HG03565 (cell line): ENCODE data around the gene SELENOS.
"Not testable (repeated sequence)": the region's sequence is repeated elsewhere in the genome, so short reads cannot be mapped to it uniquely, and the experiment has no call there.

Experiments
- ATAC-seq: cut with Tn5 transposase; IDR thresholded peaks from one replicate; pipeline ENCODE4 v1.9.1; 2021; ENCODE audit warnings: mild to moderate bottlenecking, moderate library complexity; ENCODE audit not compliant: unreplicated experiment

The SELENOS gene

DNA sequence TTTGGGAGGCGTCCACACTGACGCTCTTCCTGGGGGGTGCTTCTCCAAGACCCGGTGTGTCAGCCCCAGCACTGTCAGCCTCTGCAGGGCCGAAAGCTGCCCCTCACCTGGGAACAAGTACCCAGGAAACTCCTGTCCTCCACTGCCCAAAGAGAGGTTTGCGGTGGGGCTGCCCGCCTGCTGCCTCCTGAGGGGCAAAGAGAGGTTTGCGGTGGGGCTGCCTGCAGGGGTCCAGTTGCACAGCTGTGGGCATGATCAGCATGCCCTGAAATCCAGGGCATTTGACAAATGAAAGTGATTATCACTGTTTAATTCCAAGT lies 32.8 kb upstream of the SELENOS start:
- ATAC-seq: no peak

DNA sequence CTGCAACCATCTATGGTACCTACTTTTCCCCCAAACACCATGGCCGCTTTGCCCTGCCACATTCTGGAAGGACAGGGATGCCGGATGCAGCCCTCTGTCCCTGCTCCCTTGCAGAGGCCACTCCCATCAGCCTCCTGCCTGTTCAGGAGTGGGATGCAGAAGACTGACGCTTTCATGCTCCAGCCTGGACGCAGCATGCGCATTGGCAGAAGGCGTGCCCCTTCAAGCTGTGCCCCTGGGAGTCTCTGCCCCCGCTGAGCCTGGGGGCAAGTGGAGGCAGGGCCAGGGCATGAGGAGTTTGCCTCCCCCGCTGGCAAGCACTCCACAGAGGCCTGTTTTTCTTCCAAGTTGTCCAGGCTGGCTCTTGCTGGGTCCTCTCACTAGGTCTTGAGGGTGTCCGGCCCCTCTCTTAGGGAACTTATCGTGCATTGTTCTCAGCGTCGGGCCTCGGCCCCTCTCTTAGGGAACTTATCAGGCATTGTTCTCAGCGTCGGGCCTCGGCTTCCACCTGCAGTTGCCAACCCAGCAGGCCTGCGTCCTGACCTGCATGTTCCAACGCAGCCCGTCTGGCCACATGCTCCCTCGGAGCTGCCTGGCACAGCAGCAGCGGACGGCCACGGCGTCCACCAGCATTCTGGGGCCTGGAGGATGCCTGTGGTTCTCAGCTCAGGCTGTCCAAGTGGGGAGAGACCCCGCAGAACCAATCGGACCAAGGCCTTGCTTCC lies 32.3 kb upstream of the SELENOS start:
- no peak for ATAC-seq

DNA sequence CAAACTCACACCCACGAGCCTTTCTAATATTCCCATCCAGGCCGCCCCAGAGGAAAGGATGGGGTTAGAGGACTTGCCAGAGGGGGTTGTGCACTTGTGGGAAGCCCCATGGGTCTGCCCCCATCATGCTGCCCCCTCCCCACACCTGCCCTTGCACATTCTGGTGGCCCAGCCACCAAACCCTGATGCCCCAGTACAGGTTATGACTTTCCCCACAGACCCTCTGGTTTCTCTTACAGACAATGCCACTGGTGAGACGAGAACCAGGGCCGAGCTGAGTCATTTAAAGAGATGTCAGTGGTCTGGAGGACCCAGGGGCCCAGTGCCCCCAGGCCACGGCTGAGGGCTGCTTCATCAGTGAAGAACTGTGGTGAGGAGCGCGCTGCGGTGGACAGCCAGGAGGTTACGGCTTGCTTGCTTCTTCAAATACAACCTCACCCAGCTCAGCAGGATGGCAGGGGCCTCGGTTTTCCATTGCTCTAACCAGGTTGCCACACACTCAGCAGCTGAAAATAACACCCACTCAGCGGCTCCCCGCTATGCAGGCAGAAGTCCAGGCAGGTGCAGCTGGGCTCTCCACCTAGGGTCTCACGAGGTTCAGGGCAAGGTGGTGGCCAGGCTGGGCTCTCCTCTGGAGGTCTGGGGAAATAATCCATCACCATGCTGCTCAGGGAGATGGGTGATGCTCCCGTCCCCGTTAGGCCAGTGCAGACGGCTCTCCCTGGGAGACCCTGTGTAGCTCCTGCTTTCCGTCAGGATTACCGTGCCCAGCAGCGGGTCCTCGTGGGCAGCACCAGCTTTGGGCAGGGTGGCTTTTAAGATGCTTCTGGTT lies 31.5 kb upstream of the SELENOS start:
- ATAC-seq: no peak

DNA sequence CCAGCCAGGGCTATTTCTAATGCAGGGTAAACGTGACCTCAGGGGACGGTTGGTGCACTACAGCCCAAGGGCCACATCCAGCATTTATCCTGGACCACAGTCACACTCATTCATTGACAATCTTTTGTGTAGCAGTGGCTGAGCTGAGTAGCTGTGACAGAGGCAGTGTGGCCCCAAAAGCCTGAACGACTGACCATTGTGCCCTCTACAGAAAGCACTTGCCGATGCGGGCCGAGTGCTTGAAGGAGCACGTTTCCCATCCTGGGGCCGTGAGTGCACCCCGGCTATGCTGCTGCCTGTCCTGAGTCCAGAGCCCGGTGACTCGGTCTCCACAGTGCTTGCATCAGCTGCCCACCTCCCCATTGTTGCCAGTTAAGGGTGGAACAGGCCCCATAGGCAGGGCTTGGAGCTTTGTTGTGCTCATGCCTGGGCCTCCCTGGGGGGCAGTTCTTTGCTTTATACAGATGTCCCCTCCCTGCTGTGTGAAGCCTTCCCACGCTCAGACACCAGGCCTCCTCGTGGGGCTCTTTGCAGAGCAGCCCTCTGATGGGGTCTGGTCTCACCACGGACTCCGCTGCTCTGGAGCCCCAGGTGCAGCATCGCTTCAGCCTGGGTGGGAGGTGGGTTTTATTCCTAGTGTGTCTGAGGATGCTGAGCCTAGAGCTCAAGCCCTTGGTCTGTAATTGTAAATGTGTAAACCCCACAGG lies 30.8 kb upstream of the SELENOS start:
- ATAC-seq: no peak

DNA sequence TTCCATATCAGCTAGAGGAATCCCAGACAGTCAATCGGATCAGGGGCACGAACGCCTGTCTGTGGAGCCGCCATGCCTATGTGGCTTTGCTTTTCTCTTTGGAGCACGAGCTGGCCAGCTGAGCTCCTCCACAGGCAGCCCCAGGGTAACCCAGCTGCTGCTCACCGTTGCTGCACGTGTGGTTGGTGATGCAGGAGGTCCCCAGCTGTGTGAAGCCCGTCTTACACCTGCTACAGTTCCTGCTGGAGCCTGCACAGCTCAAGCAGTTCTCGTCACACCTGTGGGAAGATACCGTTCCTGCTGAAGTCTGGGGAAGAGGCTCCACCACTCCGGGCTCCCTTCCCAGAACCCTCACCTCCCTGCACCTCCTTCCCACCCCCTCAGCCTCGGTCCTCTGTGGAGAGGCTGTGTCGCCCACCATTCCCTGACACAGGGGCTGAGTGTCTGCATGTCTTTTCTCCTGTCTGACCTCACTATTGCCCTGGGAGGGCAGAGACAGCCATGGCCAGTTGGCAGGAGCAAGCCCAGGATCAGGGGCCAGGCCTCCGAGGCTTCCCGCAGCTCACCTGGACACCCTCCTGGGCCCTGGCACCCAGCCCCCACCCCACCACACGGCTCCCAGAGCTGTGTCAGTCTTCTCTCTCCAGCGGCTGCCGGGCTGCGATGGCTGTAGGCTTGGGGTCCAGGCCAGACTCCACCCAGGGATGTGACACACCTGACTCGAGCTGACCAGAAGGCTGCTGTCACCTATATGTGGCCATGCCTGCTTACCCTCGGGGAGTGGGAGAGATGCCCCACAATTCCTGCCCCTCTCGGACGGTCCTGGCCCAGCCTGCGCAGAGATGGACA lies 30.0 kb upstream of the SELENOS start:
- no peak for ATAC-seq

DNA sequence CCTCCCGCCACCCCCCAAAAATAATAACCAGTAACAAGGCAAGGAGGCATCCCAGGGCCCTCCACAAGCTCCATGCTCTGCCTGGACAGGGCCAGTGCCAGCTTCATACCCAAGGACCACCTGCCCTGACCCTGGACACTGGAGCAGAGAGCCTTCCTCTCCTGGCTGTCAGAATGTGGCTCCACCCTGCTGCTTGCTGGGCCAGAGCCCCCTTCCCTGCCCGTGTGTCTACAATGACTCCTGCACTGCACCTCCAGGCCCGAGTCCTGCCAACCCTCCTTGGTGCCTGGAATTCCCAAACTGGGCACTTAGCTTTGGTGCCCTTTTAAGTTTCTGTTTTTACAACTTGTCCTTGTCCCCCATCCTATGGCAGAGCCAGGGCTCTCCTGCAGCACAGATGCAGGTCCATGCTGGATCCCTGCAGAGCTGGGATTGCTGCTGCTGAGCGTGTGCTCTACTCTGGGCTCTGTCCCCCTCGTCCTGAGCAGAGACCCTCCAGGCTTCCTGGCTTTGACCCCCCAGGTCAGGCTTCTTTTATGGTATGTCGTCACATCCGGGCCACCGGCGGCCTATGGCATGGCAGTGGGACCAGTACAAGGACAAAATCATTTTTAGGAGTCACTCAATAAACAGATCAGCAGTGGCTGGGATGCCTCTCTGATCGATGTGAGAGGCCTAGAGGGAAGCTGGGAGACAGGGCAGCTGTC lies 29.2 kb upstream of the SELENOS start:
- no peak for ATAC-seq

DNA sequence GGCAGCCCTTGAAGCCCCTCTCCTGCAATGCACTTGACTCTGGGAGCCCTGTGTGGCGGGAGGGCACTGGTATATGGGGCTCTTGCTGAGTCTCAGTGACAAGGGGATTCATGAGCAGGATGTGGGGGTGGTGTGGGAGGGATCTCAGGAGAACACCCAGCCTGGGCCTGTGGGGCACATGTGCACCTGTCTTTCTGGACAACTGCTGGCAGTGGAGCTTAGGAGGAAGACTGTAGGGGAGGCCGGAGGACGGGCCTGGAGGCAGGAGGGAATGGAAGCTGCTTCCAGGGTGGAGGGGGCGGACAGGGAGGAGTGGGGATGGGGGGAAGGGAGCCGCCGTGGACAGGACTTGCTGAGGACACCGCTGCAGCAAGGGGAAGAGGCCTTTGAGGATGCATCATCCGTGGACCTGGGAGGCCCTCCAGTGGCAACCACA lies 28.6 kb upstream of the SELENOS start:
- ATAC-seq: no peak

DNA sequence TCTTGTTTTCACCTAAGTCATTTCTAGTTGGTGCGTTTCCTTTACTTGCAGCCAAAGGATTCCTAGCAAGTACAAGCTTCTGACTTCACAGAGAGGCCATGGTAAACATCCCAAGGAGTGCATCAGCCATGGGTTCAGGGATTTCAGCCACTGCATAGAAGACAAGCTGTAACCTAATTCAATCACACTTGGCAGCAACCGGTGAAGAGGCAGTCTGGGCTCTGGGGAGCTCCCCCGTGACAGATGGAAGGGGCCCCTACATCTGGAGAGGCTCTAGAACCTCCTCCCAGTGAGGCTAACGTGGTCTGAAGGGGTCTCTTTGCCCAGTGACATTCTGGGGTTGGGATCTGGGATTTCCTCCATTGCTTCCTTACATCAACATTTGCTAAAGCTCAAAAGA lies 26.1 kb upstream of the SELENOS start:
- no peak for ATAC-seq

DNA sequence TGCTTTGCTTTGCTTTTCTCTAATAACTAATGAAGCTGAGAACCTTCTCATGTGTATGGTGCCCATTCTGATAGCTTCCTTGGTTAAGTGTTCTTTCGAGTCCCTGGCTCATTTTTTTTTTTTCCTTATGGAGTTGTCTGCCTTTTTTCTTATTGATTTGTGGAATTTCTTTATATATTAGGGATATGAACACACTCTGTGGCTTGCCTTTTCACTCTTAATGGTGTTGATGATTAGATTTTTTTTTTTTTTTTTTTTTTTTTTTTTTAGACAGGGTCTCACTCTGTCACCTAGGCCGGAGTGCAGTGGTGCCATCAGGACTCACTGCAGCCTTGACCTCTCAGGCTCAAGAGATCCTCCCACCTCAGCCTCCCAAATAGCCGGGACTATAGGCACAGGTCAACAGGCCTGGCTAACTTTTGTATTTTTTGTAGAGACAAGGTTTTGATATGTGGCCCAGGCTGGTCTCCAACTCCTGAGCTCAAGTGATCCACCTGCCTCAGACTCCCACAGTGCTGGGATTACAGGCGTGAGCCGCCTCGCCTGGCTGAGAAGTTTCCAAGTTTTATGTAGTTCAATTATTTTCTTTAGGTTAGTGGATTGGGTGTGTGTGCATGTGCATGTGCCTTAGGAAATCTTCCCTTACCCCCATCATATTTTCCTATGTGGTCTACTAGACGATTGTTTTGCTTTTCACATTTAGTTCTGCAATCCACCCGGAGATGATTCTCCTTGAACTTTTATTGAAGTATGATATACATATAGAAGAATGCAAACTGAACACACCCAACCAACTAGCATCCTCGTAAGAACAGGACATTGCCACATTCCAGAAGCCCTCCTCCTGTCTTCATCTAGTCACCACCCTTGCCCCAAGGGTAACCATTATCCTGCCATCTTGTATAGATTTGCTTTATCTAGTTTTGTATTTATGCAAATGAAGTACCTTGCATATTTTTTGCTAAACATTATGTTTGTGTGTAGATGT lies 19.4 kb upstream of the SELENOS start:
- ATAC-seq: no peak

DNA sequence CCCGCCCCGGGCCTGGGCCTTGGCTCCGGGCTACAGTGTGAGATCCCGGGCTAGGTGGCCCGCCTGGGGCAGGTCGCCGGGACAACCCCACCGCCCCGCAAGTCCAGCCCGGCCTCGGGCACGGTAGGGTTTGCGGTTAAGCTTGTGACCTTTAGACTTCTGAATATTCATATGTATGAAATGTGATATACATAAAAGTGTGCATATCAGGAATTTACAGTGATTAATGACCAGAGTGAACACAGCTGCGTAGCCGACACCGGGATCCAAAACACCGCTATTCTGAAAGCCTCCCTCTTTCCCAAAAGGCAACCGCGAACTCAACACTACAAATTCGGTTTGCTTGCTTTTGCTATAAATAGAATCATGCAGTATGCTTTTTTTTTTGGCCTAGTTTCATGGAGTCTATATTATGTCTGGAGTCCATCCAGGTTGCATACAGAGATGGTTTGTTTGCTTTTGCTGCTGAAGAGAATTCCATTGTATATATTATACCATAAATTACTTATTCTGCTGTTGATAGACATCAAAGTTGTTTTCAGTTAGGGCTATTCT lies 18.4 kb upstream of the SELENOS start:
- no peak for ATAC-seq

DNA sequence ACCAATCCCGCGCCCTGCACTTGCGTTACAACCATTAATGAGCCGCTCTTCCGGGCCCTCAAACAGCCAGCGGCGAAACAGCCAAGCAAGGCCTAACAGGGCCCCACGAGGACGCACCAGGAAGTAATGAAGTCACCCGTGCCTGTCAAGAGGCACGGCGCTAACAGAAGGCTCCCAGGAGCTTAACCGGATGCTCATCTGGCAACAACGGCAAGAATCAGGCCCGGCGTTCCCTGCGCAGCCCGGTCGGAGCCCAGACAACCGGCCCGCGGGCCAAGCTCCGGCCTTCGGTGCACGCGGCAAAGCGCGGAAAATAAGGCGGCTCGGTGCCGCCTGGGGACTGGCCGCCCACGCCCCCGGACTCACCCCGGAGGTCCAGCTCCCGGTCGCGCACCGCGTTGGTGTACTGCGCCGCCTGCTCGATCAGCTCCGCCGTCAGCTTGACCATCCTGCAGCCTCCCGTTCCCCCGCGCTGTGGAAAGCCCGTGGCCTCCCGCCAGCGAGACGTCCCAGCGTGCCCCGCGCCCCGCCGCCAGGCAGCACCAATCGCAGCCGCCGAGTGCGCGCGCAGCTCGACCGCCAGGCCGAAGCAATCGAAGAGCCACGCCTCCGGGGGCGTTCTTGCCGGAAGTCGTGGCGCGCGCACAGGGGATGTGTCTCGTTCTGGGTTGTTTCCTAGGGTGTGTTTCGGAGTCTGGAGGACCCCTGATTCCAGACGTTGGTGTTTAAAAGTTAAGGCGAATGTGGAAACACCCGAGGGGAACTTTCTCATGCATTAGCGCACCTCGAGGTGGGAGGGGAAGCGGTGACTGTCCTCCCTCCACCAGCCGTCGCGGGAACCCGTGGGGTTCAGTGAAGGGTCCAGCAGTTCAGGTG lies 17.7 kb upstream of the SELENOS start, which contains the start of gene SNRPA1:
SNRPA1 (minus strand) TSS at position 518 of the 876 bp plus-strand sequence; CDS start at position 448, 70 bp downstream.
- ATAC-seq: peak; percentile 76

DNA sequence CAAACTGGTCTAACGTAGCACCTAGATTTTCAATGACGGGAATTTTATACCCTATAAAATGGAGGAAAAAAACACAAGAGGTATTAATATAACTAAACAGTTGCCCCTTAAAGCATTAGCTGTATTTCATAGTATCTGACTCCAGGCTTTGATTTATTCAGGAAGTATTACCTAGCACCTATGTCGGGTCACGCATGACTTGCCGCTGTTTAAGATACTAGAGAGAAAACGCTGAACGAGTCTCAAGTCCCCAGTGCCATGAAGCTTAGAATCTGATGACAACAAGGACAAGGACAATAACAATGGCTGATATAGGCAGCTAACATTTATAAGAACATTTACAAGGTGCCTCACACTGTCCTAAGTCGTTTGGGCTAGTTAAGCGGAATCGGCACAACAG lies 15.8 kb upstream of the SELENOS start:
- no peak for ATAC-seq

DNA sequence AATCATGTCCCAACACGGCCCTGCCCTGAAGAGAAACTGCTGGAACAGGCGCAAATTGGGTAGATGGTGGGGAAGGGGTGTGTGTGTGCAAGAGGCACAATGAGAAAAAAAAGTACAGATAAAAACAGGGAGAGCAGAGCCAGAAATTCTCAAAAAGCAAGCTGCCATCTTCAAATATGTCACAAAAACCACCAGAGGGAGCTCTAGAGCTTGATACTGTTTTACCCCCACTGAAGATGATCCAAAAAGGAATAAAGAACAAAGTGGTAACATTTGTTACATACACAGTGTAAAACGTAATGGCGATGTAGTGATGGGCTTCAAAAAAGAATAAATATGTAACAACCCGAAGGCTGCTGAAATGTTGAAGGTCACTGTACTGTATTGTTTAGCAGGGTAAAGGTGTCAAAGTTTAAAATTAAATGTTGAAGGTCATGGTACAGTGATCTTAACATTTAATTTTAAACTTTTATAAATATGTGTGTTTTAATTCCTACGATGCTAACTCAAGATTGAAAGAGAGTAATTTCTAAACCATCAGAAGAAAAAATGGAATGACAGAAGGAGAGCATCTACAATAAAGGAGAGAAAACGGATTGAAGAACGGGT lies 11.7 kb upstream of the SELENOS start:
- no peak for ATAC-seq

DNA sequence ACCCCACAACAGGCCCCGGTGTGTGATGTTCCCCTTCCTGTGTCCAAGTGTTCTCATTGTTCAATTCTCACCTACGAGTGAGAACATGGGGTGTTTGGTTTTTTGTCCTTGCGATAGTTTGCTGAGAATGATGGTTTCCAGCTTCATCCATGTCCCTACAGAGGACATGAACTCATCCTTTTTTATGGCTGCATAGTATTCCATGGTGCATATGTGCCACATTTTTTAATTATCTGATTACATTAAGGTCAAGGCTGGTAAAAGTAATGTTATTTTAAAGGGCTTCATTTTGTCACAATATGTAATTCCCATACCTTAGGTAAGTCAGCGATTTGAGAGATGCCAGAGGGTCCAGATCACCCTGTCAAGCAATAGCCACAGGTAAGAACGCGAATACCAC lies 10.1 kb upstream of the SELENOS start:
- not testable (repeated sequence) for ATAC-seq

DNA sequence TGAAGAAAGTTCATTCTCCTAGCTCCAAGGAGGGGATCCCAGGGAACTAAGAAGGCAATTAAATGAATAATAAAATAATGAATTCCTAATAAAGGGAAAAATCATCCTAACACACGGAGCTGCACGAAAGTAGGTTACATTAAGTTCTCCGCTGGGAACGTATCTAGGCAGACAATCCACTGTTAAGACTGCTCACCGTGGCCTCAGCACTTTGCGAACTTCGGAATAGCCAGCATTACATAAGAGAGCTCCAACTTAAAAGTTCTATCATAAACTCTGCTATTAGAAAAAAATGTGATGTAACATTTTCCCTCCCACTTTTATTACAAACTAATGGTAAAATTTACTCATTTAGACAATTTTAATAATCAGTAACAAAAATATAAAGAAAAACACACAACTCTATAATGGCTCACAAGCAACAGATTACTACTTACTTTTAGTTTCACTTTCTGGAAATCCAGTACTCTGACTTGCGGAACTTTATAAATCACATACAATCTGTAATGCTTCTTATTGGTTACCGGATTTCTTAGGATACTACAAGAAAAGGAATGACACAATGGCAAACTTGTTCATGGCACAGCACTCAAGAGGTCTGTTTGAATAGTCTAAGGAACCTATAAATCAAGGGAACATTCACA lies 9.3 kb upstream of the SELENOS start:
- no peak for ATAC-seq

DNA sequence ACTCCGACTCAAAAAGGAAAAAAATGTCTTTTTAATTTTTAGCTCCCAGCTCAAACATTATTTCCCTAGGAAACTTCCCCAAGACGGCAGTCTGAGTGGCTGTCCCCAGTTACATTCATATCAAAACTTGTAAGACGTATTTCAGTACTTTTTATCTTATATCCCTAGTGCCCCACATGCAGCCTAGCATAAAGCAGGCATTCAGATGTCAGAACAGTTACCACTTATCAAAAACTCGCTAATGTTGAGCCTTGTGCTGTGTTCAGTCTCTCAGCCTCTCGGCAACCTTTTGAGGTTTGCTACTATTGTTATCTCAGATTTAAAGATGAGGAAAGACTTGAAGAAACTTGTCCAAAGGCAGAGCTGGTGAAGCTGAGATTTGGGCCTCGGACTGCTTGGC lies 6.6 kb upstream of the SELENOS start:
- no peak for ATAC-seq

DNA sequence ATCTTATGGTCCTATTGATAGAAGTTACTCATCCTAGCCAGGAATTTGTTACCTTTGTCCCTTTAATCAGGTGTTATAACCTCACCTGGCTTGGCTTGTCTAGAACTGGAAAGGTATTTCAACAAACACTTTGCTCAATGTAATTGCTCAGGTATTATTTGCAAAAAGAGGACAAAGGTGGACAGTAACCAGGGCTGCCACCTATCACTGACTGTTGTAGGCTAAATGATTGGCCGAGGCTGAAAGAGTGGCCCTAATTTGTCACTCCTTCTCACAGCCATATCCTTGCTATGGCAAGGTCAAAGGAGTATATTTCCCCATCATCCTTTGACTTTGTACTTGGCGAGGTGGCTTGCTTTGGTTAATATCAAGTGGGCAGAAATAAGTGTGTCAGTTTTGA lies 2.7 kb upstream of the SELENOS start:
- no peak for ATAC-seq
